Left renal cortex interstitium (tissue), 4 donors: ENCODE data around the gene LRRC59. TPM values are rescaled to one million over a fixed set of nuclear protein-coding genes. Genes with fewer than 3 reads are reported as not detected.
"Not testable (repeated sequence)": the region's sequence is repeated elsewhere in the genome, so short reads cannot be mapped to it uniquely, and the experiment has no call there.

Experiments used
- DNase-seq, 4 donors: peaks; one replicate each; pipeline ENCODE4 v3.0.0-alpha.2; 2013; ENCODE audit warnings: low read depth in 4 of 4, low spot score in 2 of 4, missing footprints in 1 of 4
- polyA plus RNA-seq, 4 donors: library from polyadenylated mRNA; unstranded; fragments of 120-200 nt; gene quantifications; one replicate each; pipeline ENCODE4 v1.2.1, GENCODE V29; 2013; ENCODE audit not compliant: insufficient read length in 4 of 4

The LRRC59 gene
- 10 to 100 TPM; 55.2 to 62.0 (median 59.4) TPM for polyA plus RNA-seq

- peak in 3 of 4 donors; percentile 66 to 72 (median 67) for DNase-seq
Measured at GRCh38 chr17:50397111-50397918, at the start of gene LRRC59. TSS of gene LRRC59 (minus strand) at chr17:50397523. CDS start at chr17:50397317, 206 bp downstream.

- DNase-seq = no peak
Measured at GRCh38 chr17:50445730-50446325, 48.5 kb upstream of the LRRC59 start.

DNA sequence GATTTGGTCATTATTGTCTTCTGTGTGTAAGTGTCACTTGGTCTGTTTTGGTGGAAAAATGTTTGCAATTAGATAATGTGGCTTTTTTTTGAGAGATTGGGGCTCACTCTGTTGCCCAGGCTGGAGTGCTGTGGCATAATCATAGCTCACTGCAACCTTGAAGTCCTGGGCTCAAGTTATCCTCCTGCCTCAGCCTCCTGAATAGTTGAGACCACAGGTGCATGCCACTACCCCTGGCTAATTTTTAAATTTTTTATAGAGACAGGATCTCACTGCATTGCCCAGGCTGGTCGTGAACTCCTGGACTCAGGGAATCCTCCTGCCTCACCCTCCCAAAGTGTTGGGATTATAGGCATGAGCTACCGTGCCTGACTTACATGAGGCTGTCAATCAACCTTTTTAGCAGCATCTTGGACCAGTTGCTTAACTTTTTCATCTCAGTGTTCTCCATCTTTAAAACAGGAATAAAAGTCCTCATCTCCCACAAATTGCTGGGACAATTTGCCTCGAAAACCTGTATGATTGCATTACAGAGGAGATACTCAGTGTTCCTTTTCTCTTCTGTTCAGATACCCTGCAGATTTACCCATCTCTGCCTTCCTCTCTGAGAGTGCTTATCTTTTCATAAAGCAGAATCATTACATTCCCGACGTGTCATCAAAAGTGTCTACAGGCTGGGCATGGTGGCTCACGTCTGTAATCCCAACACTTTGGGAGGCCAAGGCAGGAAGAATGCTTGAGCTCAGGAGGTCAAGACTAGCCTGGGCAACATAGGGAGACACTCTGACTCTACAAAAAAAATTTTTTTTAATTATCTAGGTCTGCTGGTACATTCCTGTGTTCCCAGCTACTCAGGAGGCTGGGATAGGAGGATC, 47.8 kb upstream of the LRRC59 start:
- DNase-seq = no peak

DNA sequence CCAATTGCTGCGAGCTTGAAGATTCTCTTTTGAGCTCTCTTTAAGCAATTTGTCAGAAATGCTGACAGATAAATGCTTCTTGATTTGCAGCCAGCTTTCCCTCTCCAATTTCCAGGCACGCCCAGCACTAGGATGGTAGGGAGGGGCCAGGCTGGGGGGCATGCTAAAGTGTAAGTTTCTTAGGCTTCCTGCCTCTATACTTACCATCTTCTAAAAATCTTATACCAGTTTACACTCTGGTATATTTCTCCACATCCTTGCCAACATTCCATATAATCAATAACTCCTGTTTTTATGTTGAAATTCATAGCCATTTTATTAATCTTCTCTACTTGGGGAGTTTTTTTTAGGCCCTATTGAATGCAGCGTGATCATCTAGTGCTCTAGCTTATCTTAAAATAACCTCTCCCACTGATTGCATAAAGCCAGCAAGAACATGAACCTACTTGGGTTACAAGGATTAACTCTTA, 46.2 kb upstream of the LRRC59 start:
- no peak for DNase-seq

GRCh38 chr17:50440838-50441829, 43.8 kb upstream of the LRRC59 start:
- DNase-seq = no peak

GRCh38 chr17:50440172-50440837, 43.0 kb upstream of the LRRC59 start:
- no peak for DNase-seq

- no peak for DNase-seq
Measured at GRCh38 chr17:50439008-50439407, 41.7 kb upstream of the LRRC59 start.

DNA sequence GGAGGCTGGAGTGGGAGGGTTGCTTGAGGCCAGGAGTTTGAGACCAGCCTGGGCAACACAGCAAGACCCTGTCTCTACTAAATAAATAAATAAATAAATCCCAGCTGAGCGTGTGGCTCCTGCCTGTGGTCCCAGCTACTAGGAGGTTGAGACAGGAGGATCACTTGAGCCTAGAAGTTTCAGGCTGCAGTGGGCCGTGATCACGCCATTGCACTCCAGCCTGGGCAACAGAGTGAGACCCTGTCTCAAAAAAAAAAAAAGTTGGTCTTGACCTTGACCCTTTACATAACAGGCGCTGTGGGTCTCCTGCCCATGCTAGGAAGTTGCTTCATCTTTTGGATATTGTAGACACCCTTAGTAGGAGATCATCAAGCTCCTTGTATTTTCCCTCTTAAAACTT, 40.1 kb upstream of the LRRC59 start:
- no peak for DNase-seq

DNA sequence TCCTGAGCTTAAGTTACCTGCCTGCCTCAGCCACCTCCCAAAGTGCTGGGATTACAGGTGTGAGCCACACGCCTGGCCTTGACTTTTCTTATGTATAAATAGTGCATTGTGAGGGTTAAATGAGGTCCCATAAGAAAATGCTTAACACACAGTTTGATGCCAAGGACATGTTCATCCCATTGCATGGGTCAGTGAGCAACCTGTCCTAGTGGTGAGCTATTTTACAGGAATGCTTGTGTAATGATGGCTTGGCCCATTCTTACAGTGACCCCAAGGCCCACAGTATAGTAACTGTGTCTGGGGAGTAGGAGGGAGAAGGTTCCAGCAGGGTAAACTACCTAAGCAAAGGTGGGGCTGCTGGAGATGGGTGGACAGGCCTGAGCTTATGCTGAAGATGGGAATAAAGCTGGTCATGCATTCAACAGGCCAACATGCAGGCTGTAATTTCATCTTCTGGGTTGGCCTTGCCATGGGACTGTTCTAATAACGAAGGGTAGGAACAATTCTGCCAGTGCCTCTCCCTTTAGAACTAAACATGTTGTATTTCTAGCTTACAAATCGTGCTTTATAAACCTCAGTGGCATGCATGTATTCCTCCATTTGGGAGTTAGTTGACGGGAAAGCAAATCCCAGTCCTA, 34.9 kb upstream of the LRRC59 start:
- DNase-seq = no peak

DNA sequence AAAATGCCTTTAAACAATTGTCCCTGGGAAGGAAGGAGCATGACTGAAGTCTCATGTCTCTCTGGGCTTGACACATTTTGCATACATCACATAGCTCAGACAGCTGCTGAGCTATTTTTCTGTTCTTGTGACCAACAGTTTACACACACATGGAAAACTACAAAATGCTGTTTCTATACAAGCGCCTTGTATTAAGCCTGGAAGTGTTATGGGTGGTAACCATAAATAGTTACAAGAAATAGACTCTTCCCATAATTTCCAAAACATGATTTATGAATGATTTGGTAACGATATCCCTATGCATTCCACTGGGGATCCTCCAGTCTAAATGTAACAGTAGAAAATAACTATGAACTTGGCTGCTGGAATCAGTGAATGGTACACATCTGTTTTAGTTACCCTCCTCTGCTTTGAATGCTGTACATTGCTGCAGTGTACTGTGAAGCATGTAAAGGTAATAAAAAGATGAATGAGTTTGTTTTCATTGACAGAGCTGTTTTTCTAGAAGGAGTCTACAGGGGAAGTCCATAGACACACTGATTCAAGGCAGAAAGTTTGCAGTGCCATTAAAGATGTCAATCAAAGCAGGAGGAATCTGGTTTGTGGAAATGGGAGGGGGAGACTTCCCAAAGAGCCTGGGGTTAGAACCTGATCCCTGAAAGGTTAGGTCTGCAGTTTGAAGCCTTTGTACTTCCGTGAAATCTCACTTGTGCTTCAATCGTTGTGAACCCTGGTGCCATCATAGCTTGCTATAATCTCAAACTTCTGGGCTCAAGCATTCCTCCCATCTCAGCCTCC, 33.7 kb upstream of the LRRC59 start:
- no peak for DNase-seq

- DNase-seq = no peak
Measured at GRCh38 chr17:50429793-50430192, 32.5 kb upstream of the LRRC59 start.

- no peak for DNase-seq
Measured at GRCh38 chr17:50428831-50429424, 31.6 kb upstream of the LRRC59 start.

DNA sequence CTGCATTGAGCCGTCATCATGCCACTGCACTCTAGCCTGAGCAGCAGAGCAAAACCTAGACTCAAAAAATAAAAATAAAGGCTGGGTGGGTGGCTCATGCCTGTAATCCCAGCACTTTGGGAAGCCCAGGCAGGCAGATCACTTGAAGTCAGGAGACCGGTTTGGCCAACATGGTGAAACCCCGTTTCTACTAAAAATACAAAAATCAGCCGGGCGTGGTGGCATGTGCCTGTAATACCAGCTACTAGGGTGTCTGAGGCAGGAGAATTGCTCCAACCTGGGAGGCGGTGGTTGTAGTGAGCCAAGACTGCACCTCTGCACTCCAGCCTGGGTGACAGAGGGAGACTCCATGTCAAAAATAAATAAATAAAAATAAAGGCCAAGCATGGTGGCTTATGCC, 30.8 kb upstream of the LRRC59 start:
- not testable (repeated sequence) for DNase-seq

DNA sequence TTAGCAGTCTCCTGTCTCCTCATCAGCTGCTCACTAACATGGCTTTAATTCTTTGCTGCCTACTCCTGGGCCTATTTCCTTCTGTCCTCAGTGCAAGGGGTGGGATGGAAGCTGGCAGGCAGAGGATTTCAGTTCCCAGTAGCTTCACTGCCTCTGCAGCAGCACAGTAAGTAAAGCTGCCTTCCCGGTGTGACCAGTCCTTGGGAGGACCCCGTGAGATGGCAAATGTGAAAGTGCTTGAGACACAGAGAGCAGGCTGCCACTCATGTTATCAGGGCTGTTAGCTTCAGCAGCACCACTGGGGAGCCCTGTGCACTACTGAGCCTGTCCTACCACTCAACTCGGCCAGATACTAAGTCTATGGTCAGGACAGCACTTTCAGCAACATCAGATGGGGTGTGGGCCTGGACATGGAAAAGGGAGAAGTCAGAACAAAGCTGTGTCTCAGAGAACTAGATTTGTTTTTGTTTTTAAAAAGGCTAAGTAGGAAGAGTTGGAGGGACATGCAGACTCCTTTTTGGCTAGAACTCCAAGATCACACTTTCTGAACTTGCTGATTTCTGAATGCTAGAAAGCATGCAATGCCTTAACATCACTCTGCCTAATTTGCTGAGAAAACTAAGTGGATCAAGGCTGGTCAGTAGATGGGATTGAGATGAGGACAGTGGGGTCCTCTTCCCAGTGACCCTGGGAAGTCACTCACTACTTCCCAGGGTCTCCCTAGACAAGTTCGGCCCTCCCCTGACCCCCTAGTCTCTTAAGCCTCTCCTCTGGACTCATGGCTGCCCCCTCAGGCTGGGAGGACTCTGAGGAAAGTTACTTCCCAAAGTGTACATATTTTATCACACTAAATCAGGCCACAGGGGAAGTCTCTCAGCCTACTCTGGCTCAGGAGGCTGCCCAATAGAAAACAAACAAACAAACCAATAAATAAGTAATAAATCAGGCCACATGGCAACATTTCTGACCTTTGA, 29.8 kb upstream of the LRRC59 start:
- DNase-seq = no peak

GRCh38 chr17:50426472-50426782, 29.1 kb upstream of the LRRC59 start:
- no peak for DNase-seq

- no peak for DNase-seq
Measured at GRCh38 chr17:50425682-50426471, 28.6 kb upstream of the LRRC59 start, which contains the start of gene ACSF2. TSS of gene ACSF2 (plus strand) at chr17:50426218. CDS start at chr17:50426262, 44 bp downstream.
